HG03066 (cell line): ENCODE data around the gene DUSP16.
"Not testable (repeated sequence)": the region's sequence is repeated elsewhere in the genome, so short reads cannot be mapped to it uniquely, and the experiment has no call there.

Experiments used
- ATAC-seq: cut with Tn5 transposase; IDR thresholded peaks from one replicate; pipeline ENCODE4 v1.9.1; 2021; ENCODE audit warnings: low read depth; ENCODE audit not compliant: unreplicated experiment

Gene DUSP16

DNA sequence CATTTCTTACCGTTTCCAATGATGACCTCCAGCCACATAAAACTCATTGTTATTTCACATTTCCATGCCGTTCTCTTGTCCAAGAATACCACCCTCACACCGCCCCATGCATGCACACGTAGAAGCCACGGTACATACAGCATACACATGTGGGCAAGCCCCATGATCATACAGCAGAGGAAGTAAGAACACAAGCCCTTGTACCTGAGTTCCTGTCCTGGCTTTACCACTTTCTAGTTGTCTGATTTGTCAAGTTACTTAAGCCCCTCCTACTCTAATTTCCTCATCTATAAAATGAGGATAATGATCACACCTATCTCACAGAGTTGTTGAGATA, 59.9 kb downstream of the DUSP16 start:
- no peak for ATAC-seq

DNA sequence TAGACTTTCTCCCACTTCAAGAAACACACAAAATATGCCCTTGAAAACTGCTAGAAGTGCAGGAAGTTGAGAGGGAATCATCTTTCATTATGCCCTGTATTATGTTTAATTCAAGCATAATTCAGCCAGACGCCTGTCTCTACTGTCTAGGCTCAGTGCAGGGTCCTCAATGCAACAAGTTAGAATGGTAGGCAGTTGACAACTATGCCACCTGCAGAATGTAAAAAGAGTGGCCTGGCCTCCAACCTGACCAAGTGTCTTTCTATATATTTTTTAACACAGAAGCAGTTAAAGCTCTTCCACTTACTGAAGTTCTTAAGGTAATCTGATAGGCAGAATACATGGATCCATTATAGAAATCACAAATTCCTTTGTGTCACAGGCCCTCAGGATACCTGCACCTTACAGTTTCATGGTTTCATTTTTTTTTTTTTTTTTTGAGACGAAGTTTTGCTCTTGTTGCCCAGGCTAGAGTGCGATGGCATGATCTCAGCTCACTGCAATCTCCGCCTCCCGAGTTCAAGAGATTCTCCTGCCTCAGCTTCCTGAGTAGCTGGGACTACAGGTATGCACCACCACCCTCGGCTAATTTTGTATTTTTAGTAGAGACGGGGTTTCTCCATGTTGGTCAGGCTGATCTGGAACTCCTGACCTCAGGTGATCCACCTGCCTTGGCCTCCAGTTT, 60.4 kb downstream of the DUSP16 start:
- not testable (repeated sequence) for ATAC-seq

DNA sequence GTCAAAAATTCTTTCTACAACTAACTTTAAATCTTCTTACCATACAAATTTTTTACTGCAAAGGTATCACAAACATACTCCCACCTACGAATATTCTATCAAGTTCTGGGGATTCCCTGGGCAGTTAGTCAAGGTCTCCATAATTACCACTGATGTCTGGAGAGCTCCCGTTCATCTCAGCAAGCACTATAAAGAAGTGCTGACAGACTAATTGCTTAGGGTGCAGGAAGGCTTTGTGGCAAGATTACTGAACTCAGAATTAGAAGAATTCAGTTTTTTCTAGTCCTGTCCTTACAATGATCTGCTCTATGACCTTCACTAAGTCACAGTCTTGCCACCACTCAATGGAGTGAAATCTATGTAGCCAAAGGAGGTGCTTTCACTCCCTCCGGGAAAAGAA, 61.5 kb downstream of the DUSP16 start:
- no peak for ATAC-seq

DNA sequence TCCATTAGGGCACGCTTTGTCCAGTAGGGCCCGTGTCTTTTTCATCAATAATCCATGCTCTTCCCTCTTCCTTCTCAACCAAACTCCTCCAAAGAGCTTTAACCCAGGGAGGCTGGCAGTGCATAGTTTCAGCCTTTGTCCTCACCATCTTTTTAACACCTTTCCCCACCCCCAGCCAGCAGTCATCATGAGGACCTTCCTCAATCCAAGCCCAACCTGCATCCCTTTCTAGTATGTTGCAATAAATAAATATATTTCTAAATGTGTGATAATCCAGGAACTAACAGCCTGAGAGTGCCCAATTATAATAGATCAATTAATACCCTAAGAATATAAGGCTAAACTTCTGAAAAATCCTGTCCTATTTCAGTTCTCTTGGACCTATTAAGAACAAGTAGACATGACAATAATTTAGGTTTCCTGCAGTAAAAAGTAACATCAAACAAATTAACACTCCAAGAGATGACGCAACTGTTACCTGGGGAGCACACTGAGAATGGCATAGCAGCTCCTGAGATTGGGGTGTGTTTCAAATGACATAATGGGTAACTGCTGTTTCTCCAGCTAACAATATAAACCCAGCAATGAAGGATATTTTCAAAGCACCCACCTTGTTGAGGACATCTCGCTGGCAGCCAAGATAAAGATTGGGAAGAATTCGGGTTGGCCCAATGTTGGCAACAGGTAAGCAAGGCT, 62.6 kb downstream of the DUSP16 start:
- ATAC-seq = no peak

DNA sequence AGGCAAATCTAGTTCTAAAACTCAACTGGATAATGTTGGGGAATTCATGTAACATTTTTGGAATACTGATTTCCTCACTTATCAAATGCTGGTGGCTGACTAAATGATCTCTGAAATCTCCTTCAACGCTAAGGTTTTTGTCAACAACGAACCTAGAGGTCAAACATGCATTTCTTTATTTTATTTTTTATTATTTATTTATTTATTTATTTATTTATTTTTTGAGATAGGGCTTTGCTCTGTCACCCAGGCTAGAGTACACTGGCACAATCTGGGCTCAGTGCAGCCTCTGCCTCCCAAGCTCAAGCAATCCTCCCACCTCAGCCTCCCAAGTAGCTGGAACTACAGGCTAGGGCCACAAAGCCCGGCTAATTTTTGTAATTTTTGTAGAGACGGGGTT, 64.5 kb downstream of the DUSP16 start:
- ATAC-seq = no peak

DNA sequence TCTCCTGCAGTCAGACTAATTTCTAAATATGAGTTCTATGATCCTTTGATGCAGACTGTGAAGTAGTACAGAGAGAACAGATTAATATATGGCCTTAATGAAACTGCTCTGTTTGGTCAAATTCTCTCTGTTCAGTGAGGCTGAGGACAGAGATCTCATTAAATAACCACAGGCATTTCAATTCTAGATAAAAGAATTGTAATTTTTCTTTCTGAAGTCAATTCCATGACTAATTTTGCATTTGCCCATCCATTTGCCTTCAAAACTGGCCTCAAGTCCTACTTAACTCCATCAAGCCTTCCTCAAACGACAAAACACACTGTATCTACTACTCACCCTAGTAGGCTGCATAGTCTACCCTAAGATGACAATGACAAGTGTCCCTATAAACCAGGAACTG, 67.1 kb downstream of the DUSP16 start:
- no peak for ATAC-seq

DNA sequence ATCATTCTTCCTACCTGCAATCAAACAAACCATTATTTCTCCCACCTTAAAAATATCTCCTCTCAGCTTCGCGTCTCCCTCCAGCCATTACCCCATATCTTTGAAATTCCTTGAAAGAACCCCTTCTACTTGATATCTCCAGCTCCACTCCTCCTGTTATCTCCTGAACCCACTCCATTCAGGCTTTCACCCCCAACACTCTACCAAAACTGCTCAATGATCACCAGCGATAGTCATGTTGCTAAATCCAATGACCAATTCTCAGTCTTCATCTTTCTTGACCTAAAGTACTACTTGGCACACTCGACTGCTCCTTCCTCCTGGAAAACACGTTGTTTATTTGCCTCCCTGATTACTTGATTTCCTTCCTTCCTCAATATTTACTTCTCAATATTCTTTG, 70.1 kb downstream of the DUSP16 start:
- no peak for ATAC-seq

DNA sequence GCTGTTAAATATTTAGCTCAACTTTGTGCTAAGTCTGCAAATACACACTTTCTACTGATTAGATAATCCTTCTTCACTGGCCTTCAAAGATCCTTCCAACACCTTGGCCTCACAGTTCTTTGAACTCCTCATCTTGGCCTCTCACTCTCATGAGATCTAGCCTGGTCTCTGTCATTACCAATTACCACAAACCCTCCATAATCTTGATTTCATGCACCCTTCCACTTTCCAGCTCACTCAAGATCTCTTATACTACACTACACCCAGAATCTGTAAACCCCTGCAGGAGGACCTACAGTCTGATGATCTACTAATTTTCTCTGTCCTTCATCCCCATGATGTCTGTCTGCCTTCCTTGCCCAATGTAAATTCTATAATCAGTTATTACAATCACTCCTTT, 71.1 kb downstream of the DUSP16 start:
- no peak for ATAC-seq

DNA sequence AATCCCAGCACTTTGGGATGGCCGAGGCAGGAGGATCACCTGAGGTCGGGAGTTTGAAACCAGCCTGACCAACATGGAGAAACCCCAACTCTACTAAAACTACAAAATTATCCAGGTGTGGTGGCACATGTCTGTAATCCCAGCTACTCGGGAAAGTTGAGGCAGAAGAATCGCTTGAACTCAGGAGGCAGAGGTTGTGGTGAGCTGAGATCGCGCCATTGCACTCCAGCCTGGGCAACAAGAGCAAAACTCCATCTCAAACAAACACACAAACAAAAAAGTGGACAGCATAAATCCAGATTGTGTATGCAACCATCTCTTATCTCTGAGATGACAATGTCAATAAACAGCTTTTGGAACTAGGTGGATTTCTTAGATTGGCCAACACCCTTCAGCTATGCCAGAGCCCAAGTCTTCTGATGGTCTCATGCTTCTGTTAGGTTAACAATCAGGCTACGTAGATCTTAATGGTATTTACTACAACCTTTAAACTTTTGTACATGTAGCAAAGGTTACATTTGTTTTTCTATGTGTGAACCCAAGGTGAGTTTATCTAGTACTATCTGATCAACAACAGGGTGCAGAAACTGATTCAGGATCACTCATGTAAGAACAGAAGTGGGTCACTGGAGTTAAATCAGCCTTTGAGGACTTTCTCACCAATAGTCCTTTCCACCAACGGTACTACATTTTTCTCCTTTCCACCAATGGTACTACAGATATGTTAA, 73.7 kb downstream of the DUSP16 start:
- ATAC-seq = no peak

DNA sequence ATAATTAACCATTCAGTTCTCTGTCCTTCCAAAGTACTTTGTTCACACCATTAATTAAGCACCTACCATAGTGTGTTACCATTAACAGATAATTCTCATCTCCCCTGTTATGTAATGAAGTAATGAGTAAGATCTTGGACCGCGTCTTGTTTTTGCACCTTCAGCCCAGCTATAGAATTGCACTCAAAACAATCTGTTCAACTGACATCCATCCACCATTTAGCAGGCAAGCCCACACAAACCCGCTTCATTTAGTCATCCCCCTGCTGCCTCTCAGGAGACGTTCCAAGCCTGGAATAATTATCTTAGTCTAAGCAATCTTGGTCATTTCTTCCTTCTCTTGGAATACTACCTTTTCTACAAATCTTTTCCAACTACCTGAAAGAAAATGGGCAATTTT, 74.4 kb downstream of the DUSP16 start:
- no peak for ATAC-seq

DNA sequence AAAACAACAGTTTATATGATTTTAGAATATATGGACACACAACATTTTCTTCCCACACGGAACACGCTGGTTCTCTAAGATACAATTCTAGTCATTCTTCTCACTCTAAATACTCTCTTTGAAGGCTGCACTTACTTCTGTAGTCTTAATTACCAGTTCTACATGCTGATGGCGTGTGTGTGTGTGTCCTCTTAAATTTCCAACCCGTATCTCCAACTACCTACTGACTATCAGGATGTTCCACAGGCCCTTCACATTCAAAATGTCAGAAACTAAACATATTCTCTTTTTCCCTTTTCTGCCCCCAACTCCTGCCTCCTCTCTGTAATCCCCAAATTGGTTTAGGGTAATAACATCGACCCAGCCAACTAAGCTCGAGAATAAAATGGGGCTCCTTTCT, 75.2 kb downstream of the DUSP16 start:
- ATAC-seq = no peak

DNA sequence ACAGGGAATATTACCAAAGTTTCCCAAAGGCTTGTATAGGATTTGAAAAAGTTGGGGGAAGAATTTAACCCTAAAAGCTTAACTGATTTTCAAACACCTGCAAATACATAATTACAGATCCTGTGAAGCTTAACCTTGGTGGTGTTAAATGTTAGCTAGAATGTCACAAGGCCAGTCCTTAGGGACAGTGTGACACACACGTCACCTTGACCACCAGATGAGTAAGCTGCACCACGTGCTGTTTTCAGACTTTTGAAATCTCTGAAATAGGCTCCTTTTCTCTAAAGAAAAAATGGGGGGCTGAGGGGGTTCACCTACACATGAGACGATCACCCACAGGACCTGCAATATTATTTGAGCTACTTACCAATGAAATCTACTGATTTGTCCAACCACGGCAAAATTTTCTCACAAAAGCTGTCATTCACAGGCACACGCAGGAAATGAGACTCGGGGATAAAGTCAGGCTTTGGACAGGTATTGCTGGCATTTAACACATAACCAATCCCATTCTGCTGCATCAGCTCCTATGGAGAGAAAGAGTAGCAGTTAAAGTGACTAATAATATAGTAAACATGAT, 75.9 kb downstream of the DUSP16 start:
- peak; percentile 67 for ATAC-seq

DNA sequence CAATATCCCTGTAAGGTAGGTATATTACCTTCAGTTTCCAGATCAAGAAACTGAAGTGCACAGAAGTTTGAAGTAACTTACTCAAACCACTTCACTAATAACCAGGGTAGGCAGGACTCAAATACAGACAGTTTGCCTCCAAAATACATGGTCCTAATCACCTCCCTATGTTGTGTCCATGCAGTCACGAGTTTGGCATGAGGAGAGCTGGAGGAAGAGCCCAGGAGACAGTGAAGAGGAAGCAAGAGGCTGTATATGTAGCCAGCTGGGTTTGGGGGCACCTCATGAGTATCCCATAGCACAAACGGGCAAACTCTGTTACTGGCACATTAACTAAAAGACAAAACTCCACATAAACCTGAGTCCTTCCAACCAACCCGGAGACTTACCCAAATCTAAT, 79.2 kb downstream of the DUSP16 start:
- ATAC-seq = no peak

DNA sequence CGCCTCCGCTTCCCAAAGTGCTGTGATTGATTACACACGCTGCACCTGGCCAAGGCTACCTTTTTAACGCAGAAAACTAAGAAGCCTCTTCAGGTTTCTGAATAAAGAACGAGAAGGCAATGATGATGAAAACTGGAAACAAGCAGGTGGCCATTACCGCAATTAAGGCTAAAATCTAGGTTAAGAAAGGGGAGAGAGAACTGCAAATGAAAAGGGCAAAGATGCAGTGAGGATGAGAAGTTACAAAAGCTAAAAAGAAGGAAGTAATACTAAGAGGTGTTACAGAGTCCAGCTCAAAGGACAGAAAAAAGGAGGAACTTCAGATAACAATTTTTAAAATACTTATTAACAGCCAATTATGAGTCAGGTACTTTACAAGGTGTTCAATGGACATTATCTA, 79.7 kb downstream of the DUSP16 start:
- ATAC-seq = no peak

DNA sequence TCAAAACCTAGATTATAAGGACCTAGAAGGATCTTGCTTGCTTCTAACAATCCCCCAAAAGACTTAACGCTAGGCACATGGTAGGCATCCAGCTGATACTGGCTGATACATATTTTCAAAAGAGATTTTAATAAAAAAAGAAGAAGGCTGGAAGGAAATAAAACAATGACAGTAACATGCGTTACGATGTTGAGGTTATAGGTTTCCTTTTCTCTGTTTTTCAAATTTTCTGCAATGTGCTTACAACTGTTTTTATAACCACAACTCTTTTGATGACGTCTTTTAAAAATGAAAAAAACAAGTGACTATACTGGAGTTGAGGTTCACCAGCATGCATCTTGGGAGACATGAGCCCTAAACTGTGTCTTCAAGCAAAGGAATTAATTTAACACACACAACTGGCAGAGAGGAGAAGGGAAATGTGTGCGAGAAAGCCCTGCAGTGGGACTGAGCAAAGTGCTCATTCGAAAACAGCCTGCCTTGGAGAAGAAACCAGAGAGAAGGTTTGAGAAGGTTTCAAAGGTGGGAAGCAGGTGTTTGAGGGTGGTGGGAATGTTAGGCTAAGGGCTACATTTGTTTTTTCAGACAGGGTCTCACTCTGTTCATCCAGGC, 80.4 kb downstream of the DUSP16 start:
- ATAC-seq = no peak

DNA sequence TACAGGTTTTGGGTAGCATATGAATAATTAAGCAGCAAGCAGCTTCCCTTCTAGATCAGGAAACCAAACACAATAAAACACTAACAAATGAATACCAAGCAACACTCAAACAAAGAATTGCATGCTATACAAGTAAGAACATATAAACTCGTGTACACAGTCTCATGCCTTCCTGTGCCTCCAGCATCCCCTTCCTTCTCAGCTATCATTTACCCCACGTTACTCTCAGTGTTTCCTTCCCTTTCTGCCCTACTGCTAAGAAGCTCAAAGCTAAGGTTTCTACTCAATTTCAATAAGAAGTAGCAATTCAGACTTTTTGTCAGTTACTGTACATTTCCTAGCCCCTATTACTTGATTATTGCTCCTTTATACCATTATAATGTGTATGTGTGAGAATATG, 81.0 kb downstream of the DUSP16 start:
- ATAC-seq = no peak

DNA sequence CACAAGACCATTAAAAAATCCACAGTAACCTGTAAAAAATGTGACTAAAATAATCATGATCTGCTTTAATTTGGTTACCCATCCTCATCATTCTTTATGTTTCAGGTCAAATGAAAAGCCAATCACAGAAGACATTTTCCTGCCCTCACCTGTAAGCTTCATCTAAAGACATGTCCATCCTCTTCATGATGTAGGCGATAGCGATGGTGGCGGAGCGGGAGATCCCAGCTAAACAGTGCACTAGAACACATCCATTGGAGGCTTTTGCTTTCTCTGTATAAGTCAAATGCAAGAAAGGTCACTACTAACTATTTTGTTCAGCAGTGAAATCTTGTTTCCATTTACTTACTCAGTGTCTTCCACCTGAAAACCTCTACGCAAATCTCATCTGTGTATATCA, 82.6 kb downstream of the DUSP16 start:
- no peak for ATAC-seq

DNA sequence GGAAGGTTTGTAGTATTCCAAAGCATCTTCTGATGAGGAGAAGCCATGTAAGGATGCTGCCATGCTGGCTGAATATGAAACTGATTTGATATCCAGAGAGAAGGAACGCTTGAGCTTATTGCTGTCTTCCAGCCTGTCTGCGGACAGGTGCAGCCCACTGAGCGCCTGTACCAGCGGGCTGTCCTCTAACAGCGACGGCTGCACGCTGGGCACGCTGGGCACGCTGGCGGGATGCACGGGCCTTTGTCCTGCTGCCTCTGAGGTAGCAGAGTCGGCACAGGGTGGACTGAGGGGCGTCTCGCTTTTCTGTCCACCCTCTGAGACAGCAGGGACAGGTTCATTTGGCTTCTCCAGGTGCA, 85.2 kb downstream of the DUSP16 start:
- no peak for ATAC-seq

DNA sequence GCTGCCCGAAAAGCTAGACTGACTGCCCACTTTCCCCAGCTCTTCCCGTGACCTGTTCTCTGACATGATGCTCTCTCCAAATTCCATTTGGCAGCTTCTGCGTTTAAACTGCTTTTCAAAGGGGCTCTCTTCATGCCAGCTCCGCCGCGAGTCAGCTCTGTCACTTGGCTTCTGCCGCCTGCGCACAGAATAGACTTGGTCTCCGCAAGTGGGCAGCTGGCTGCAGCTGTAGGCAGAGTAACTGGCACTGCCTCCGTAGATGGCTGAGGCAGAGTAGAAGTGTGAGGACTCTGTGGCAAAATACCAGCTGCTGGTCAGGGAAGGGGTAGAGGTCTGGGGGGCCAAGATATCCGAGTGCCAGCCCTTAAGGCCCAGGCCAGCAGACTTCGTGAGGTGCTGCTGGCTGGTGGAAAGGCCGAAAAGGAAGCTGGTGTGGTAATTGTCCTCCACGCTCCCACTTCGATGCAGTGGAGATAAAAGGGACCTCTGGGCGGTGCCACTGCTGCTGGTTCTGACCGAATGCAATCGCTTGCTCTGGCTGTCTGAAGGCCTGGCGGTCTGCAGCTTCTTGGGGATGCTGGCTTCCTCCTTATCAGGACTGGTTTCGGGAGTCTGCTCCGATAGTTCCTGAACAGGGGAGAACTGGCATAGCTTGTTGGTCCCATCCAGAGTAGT, 85.7 kb downstream of the DUSP16 start:
- no peak for ATAC-seq

DNA sequence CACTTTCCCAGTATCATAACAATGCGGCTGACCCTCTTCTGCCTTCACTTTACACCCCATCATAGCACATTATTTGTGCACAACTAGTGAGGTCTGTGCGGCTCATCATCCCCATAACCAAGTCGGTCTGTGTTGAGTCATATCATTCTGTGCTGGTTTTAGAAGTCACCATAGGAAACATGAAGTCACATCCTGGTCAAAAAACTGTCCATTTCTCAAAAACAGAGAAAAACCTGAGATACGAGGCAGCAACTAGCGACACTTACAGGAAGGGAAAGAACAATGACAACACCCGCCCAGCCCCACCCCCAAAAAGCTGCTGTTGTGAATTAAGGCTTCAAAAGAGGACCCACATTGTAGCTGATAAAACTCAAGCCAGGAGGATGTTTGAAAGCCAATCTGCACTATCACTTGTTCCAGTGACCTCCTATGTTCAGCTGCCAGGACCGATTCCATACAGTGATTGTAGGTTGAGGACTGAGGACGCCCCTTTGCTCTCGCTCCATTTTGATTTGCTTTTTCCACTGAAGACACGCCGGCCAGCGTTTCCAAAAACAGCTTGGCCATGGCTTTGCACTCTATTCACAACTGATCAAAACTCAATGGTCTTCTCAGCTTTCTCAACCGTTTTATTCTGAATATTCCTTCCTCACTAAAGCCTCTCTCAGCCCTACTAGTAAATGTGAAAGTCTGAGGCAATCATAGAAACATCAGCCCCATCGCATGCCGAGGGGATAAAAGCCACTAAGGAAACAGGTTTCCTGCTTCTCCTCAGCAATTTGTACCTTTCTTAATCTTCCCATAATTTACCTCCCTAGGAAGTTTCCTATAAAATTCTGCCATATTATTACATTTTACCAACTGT, 87.5 kb downstream of the DUSP16 start:
- peak; percentile 91 for ATAC-seq
